GM12878 (cell line): ENCODE measurements around the gene CYP2S1. TPM values are rescaled to one million over a fixed set of nuclear protein-coding genes. Genes with fewer than 3 reads are reported as not detected.

Source experiments
- ATAC-seq: fragments of 200-7000 bp; cut with Tn5 transposase; 3 replicates; pipeline ENCODE4 v1.9.1; 2020; ENCODE audit warnings: mild to moderate bottlenecking, moderate library complexity
- BruUV-seq: library from RNA; stranded (reverse); fragments of 400-500 nt; replicated peaks from 2 replicates; lab custom pipeline; 2021; lab: Mats Ljungman, UMichigan
- CTCF ChIA-PET: fragments of 300-600 bp; sonication (Branson Sonifier 250); formaldehyde crosslinking; extraction: SDS; loops from one replicate; lab custom pipeline; 2021; ENCODE audit warnings: inconsistent platforms; lab: Yijun Ruan, JAX
- POLR2A ChIA-PET: fragments of 350-600 bp; formaldehyde crosslinking; extraction: SDS; loops from one replicate; lab custom pipeline; 2021; ENCODE audit warnings: inconsistent platforms; lab: Charles Lee
- RAD21 ChIA-PET: fragments of 300-600 bp; sonication (Branson Sonifier 250); formaldehyde crosslinking; loops from one replicate; lab custom pipeline; 2023; ENCODE audit warnings: antibody characterized with exemption; ENCODE audit not compliant: unreplicated experiment; lab: Charles Lee
- SMC1A ChIA-PET: fragments of 300-600 bp; sonication (Branson Sonifier 250); formaldehyde crosslinking; loops from one replicate; lab custom pipeline; 2023; ENCODE audit not compliant: unreplicated experiment, uncharacterized antibody; lab: Charles Lee
- DNase-seq: peaks from one replicate; pipeline ENCODE4 v3.0.0-alpha.2; 2011; ENCODE audit warnings: low read depth, low spot score
- FAIRE-seq: peaks from 3 replicates; lab custom pipeline; 2011; peaks lifted over from hg19 to GRCh38; lab: Jason Lieb, UNC
- H2AFZ ChIP-seq: 2 replicates; pipeline ENCODE4 v1.6.0; 2011; ENCODE audit warnings: low read depth, low read length, control low read depth; ENCODE audit not compliant: control insufficient read depth
- H3K27ac ChIP-seq: 2 replicates; pipeline ENCODE4 v1.5.1; 2011; ENCODE audit warnings: control low read depth; ENCODE audit not compliant: control insufficient read depth, insufficient read depth
- H3K27me3 ChIP-seq, 2 experiments: replicated peaks in 1 of 2; 2 replicates each; pipeline versions ENCODE4 v1.6.0 to v1.6.1; 2011; ENCODE audit warnings: low read length in 1 of 2; ENCODE audit not compliant: control insufficient read depth in 2 of 2, insufficient read depth in 2 of 2
- H3K36me3 ChIP-seq, 2 experiments: 2 replicates each; pipeline ENCODE4 v1.5.1; 2011; ENCODE audit warnings: low read length in 1 of 2; ENCODE audit not compliant: control insufficient read depth in 2 of 2, insufficient read depth in 2 of 2
- H3K4me1 ChIP-seq: 2 replicates; pipeline ENCODE4 v1.6.1; 2011; ENCODE audit warnings: mild to moderate bottlenecking, low read length, moderate library complexity, mixed read lengths; ENCODE audit not compliant: control insufficient read depth, insufficient read depth
- H3K4me2 ChIP-seq: 2 replicates; pipeline ENCODE4 v1.6.0; 2011; ENCODE audit warnings: control low read depth; ENCODE audit not compliant: control insufficient read depth, insufficient read depth
- H3K4me3 ChIP-seq: fragments of 200-600 bp; sonication (generic); 2 replicates; pipeline ENCODE4 v1.5.1; 2016
- H3K79me2 ChIP-seq: 2 replicates; pipeline ENCODE4 v1.6.0; 2011; ENCODE audit warnings: low read length; ENCODE audit not compliant: control insufficient read depth, insufficient read depth
- H3K9ac ChIP-seq: 2 replicates; pipeline ENCODE4 v1.8.0; 2011; ENCODE audit warnings: low read length, control low read depth, mixed read lengths; ENCODE audit not compliant: control insufficient read depth, insufficient read depth
- H3K9me3 ChIP-seq: replicated peaks from 3 replicates; pipeline ENCODE4 v1.5.1; 2011; ENCODE audit warnings: mild to moderate bottlenecking, low read length; ENCODE audit not compliant: control insufficient read depth, insufficient read depth
- H4K20me1 ChIP-seq: 2 replicates; pipeline ENCODE4 v1.6.0; 2011; ENCODE audit not compliant: control insufficient read depth, insufficient read depth
- ATF7 ChIP-seq: fragments of 450-650 bp; IDR thresholded peaks from 2 replicates; pipeline ENCODE4 v1.6.1; 2016; ENCODE audit warnings: low read depth, mild to moderate bottlenecking
- BMI1 ChIP-seq: fragments of 450-650 bp; IDR thresholded peaks from 2 replicates; pipeline ENCODE4 v1.6.1; 2016; ENCODE audit warnings: mild to moderate bottlenecking, moderate library complexity, borderline replicate concordance
- CBFB ChIP-seq: IDR thresholded peaks from 2 replicates; pipeline ENCODE4 v1.6.1; 2016; ENCODE audit warnings: antibody characterized with exemption, low read depth
- CEBPB ChIP-seq, 2 experiments: fragments of 150-350 bp in 1 of 2; IDR thresholded peaks; 2 replicates each; pipeline ENCODE4 v1.6.1; 2012 to 2014; ENCODE audit warnings: low read depth in 2 of 2, low read length in 2 of 2, borderline replicate concordance in 1 of 2, inconsistent platforms in 1 of 2
- CREM ChIP-seq: IDR thresholded peaks from 2 replicates; pipeline ENCODE4 v1.6.1; 2014; ENCODE audit warnings: antibody characterized with exemption, low read depth
- ESRRA ChIP-seq: IDR thresholded peaks from 2 replicates; pipeline ENCODE4 v1.6.1; 2012; ENCODE audit warnings: mild to moderate bottlenecking, low read length, improper control_type of control experiment
- KLF5 ChIP-seq: fragments of 450-650 bp; IDR thresholded peaks from 2 replicates; pipeline ENCODE4 v1.6.1; 2014; ENCODE audit warnings: mild to moderate bottlenecking; ENCODE audit not compliant: partially characterized antibody
- MTA3 ChIP-seq: IDR thresholded peaks from 2 replicates; pipeline ENCODE4 v1.6.1; 2012; ENCODE audit warnings: low read length, inconsistent platforms, borderline replicate concordance
- MXI1 ChIP-seq: fragments of 150-350 bp; IDR thresholded peaks from 2 replicates; pipeline ENCODE4 v1.6.1; 2011; ENCODE audit warnings: low read depth, mild to moderate bottlenecking, inconsistent platforms, low read length, improper control_type of control experiment
- PAX8 ChIP-seq: fragments of 450-650 bp; IDR thresholded peaks from 2 replicates; pipeline ENCODE4 v1.6.1; 2017; ENCODE audit warnings: mild to moderate bottlenecking, moderate library complexity
- TCF7 ChIP-seq: IDR thresholded peaks from 2 replicates; pipeline ENCODE4 v1.6.1; 2014; ENCODE audit warnings: antibody characterized with exemption, borderline replicate concordance
- ZBTB4 ChIP-seq: fragments of 450-650 bp; formaldehyde crosslinking; IDR thresholded peaks from 2 replicates; pipeline ENCODE4 v1.4.0; 2022; ENCODE audit warnings: mild to moderate bottlenecking, moderate library complexity
- ZSCAN29 ChIP-seq: fragments of 450-650 bp; IDR thresholded peaks from 2 replicates; pipeline ENCODE4 v1.6.1; 2017; ENCODE audit warnings: mild to moderate bottlenecking, moderate library complexity
- WGBS: methylation state at CpG from one replicate; pipeline ENCODE4 v1.1.6; 2016; ENCODE audit warnings: low lambda C conversion rate; ENCODE audit not compliant: insufficient replicate concordance, insufficient coverage; ENCODE audit errors: missing lambda C conversion rate; 5-methylcytosine and 5-hydroxymethylcytosine counted together
- in situ Hi-C: fragments of 300-500 bp; cut with MboI; formaldehyde crosslinking; loops from 9 replicates; pipeline ENCODE4 v1.14.3; 2018; ENCODE audit warnings: mixed read lengths
- intact Hi-C: fragments of 100-400 bp; cut with micrococcal nuclease; formaldehyde crosslinking; loops from one replicate; pipeline ENCODE4 v1.14.2; 2022; ENCODE audit not compliant: unreplicated experiment
- polyA plus RNA-seq, 11 experiments: library from polyadenylated mRNA; depleted of rRNA in 4 of 11; unstranded in 6 of 11; stranded (reverse) in 5 of 11; fragments of >200 nt; fragmentation: Nextera tagmentation in 4 of 11; fragmentation: Illumina TruSeq in 1 of 11; extraction: Ambion mirVana in 4 of 11; extraction: Trizol in 1 of 11; gene quantifications; 1 replicate in 1 of 11; 2 replicates in 10 of 11; pipeline versions ENCODE4 v1.2.1 to v1.2.3, GENCODE V29; 2011 to 2016; ENCODE audit warnings: inconsistent platforms in 2 of 11, missing spikeins in 2 of 11, low read depth in 1 of 11
- total RNA-seq, 4 experiments: library from RNA; depleted of rRNA in 3 of 4; stranded (reverse); fragments of >200 nt in 3 of 4; fragmentation: Illumina TruSeq in 1 of 4; extraction: Trizol in 1 of 4; gene quantifications; 2 replicates each; pipeline versions ENCODE4 v1.2.1 to v1.2.3, GENCODE V29; 2013 to 2021
- TF ChIP-seq, protein P1 (sequence below): fragments of 450-650 bp; IDR thresholded peaks from 2 replicates; pipeline ENCODE4 v1.6.1; 2014; ENCODE audit warnings: mild to moderate bottlenecking
- TF ChIP-seq, protein P2 (sequence below): IDR thresholded peaks from 2 replicates; pipeline ENCODE4 v1.6.1; 2011; ENCODE audit warnings: borderline replicate concordance, low read depth, mild to moderate bottlenecking, moderate library complexity, mixed read lengths, low read length; ENCODE audit not compliant: insufficient read depth; ENCODE audit errors: extremely low read length

CYP2S1 gene
- total and polyA plus RNA-seq, 10 of the 15 experiments (the other 5 are each of a cell fraction or from before 2014, with no cell fraction given): 0.03 to 0.28 (median 0.12) TPM; not detected in 2

GRCh38 chr19:41248895-41249294 lies 55.9 kb downstream of the CYP2S1 start (continued):
- no peak for TF ChIP-seq BMI1
- TF ChIP-seq ZSCAN29: no peak
- TF ChIP-seq KLF5: no peak
- TF ChIP-seq TCF7: no peak

DNA sequence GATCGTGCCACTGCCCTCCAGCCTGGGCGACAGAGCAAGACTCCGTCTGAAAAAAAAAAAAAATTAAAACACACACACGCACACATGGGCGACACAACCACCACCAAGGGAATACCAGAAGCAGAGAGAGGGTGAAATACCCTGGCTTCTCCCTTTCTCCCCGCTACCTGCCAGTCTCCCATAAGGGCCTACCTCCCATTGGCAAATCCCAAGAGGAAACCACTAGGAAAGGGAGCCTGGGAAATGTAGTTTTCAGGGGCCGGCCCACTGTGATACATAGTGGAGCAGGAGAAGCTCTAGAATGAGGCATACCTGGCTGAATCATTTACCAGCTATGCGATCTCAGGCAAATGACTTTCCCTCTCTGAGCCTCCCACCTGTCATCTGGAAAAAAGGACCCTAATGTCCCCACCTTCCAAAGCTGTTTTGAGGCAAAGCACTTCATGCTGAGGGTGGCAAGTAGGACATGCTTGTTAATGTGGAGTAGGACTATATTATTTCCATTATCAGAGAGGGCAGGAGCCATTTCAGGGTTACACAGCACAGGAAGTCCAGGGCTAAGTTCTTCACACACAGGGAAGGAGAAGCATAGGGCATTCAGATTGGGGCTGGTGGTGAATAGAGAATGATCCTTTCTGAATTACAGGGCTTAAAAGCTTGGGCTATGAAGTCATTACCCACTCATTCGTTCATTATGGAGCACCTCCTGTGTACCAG lies 56.8 kb downstream of the CYP2S1 start:
- H3K4me1 ChIP-seq: no peaks in the 10 kb centered on the region
- no peaks in the 10 kb centered on the region for H3K79me2 ChIP-seq
- no peak for FAIRE-seq
- ChIA-PET POLR2A (interaction anchor here (0.7 kb wide), 1 partner anchor 14 kb away, joined by 3 read pairs; no protein-coding TSS in a partner anchor), SMC1A (no interaction called here), CTCF (interaction anchor here (0.5 kb wide), 1 partner anchor 46 kb away, joined by 3 read pairs; no protein-coding TSS in a partner anchor), RAD21 (no interaction called here)
- H3K36me3 ChIP-seq: no peaks in the 10 kb centered on the region
- H4K20me1 ChIP-seq: no peaks in the 10 kb centered on the region
- no peak for DNase-seq
- H3K4me2 ChIP-seq: no peak overlapping the region
- TF ChIP-seq PAX8 (no peak), ESRRA (no peak), ZSCAN29 (no peak), CBFB (no peak), ZBTB4 (CRISPR knock-in tag) (no peak), MXI1 (no peak), CREM (no peak), CEBPB (IDR thresholded peaks at IDR 0.05; ENCODE audit: borderline replicate concordance in 1 of 2, low read depth in 2 of 2, low read length in 2 of 2) (no peak), MTA3 (no peak), ATF7 (no peak)
- TF ChIP-seq, protein P1, sequence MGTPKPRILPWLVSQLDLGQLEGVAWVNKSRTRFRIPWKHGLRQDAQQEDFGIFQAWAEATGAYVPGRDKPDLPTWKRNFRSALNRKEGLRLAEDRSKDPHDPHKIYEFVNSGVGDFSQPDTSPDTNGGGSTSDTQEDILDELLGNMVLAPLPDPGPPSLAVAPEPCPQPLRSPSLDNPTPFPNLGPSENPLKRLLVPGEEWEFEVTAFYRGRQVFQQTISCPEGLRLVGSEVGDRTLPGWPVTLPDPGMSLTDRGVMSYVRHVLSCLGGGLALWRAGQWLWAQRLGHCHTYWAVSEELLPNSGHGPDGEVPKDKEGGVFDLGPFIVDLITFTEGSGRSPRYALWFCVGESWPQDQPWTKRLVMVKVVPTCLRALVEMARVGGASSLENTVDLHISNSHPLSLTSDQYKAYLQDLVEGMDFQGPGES: no peak
- TF ChIP-seq, protein P2, sequence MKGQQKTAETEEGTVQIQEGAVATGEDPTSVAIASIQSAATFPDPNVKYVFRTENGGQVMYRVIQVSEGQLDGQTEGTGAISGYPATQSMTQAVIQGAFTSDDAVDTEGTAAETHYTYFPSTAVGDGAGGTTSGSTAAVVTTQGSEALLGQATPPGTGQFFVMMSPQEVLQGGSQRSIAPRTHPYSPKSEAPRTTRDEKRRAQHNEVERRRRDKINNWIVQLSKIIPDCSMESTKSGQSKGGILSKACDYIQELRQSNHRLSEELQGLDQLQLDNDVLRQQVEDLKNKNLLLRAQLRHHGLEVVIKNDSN: no peak
- no peaks in the 10 kb centered on the region for H3K9me3 ChIP-seq
- no peak for ATAC-seq
- 51% methylated on average over 8 of the region's 9 CpGs for WGBS
- in situ Hi-C loops (no loop called here), intact Hi-C loops (no loop called here)
- H3K27me3 ChIP-seq: peaks cover 0 to 1% of the 10 kb centered on the region in 2 experiments; a peak in 1 of 4 replicates
- no TSS peak for BruUV-seq
- no peak overlapping the region for H3K4me3 ChIP-seq
- H2AFZ ChIP-seq: no peak overlapping the region
- no peak overlapping the region for H3K27ac ChIP-seq
- H3K9ac ChIP-seq: no peak overlapping the region
